HCT116 (cell line): ENCODE data around the gene MAP3K6.

Source experiments
- CTCF ChIP-seq, 3 experiments: fragments of 200-600 bp in 1 of 3; sonication (generic) in 1 of 3; IDR thresholded peaks in 2 of 3; conservative IDR thresholded peaks in 1 of 3; 2 replicates each; pipeline ENCODE4 v1.5.1; 2012 to 2017; ENCODE audit warnings: low read depth in 2 of 3, low read length in 2 of 3, antibody characterized with exemption in 1 of 3, borderline replicate concordance in 1 of 3, control low read depth in 1 of 3, mild to moderate bottlenecking in 1 of 3, mixed read lengths in 1 of 3, mixed run types in 1 of 3, moderate library complexity in 1 of 3; ENCODE audit not compliant: insufficient read depth in 1 of 3
- TCF7L2 ChIP-seq: IDR thresholded peaks from 2 replicates; pipeline ENCODE4 v1.7.0; 2011; ENCODE audit warnings: borderline replicate concordance, inconsistent platforms; ENCODE audit not compliant: insufficient read depth, insufficient read length; ENCODE audit errors: extremely low read depth

GRCh38 chr1:27345272-27345671 lies 21.5 kb downstream of the MAP3K6 start:
- TF ChIP-seq TCF7L2 (no peak), CTCF (IDR thresholded peaks at IDR 0.05 in 2 of 3, conservative IDR thresholded peaks at IDR 0.05 in 1 of 3; ENCODE audit: borderline replicate concordance in 1 of 3, insufficient read depth in 1 of 3, low read depth in 2 of 3, low read length in 2 of 3) (no peak)
